OCI-LY7 (cell line): Measurements from ENCODE around the gene C1GALT1C1L. TPM values are rescaled to one million over a fixed set of nuclear protein-coding genes. Genes with fewer than 3 reads are reported as not detected.
"Not testable (repeated sequence)": the region's sequence is repeated elsewhere in the genome, so short reads cannot be mapped to it uniquely, and the experiment has no call there.

Source experiments
- BruUV-seq: library from RNA; stranded (reverse); fragments of 400-500 nt; replicated peaks from 2 replicates; lab custom pipeline; 2021; lab: Mats Ljungman, UMichigan
- CTCF ChIA-PET: fragments of 300-600 bp; sonication (Branson Sonifier 250); formaldehyde crosslinking; loops from one replicate; lab custom pipeline; 2022; ENCODE audit warnings: antibody characterized with exemption; ENCODE audit not compliant: unreplicated experiment; lab: Charles Lee
- POLR2A ChIA-PET: fragments of 300-600 bp; sonication (Branson Sonifier 250); formaldehyde crosslinking; loops from one replicate; lab custom pipeline; 2022; ENCODE audit warnings: antibody characterized with exemption; lab: Charles Lee
- DNase-seq: peaks from one replicate; pipeline ENCODE4 v3.0.0-alpha.2; 2015; ENCODE audit warnings: low spot score
- H2AFZ ChIP-seq: fragments of 200-600 bp; sonication (generic), shearing (Covaris generic); 2 replicates; pipeline ENCODE4 v1.6.1; 2014; ENCODE audit warnings: mild to moderate bottlenecking, antibody characterized with exemption, low read length, moderate library complexity
- H3K27ac ChIP-seq: fragments of 200-600 bp; sonication (generic); 2 replicates; pipeline ENCODE4 v1.5.1; 2014; ENCODE audit warnings: mixed run types, low read depth, mild to moderate bottlenecking, moderate library complexity, low read length, inconsistent platforms; ENCODE audit not compliant: poor library complexity, severe bottlenecking
- H3K36me3 ChIP-seq: fragments of 200-600 bp; sonication (generic); 2 replicates; pipeline ENCODE4 v1.6.1; 2014; ENCODE audit warnings: mild to moderate bottlenecking, antibody characterized with exemption, low read length, moderate library complexity, mixed read lengths; ENCODE audit not compliant: insufficient read depth
- H3K4me1 ChIP-seq: fragments of 200-600 bp; sonication (generic); 2 replicates; pipeline ENCODE4 v1.5.1; 2014; ENCODE audit warnings: mild to moderate bottlenecking, low read length; ENCODE audit not compliant: insufficient read depth, poor library complexity, severe bottlenecking
- H3K4me2 ChIP-seq: fragments of 200-600 bp; sonication (generic); 2 replicates; pipeline ENCODE4 v1.6.1; 2014; ENCODE audit warnings: mild to moderate bottlenecking, low read length
- H3K4me3 ChIP-seq: fragments of 200-600 bp; sonication (generic); 2 replicates; pipeline ENCODE4 v1.5.1; 2014; ENCODE audit warnings: mild to moderate bottlenecking, low read depth, low read length; ENCODE audit not compliant: poor library complexity, severe bottlenecking
- H3K79me2 ChIP-seq: fragments of 200-600 bp; sonication (generic); 2 replicates; pipeline ENCODE4 v1.6.1; 2016; ENCODE audit warnings: low read depth, mild to moderate bottlenecking, low read length, moderate library complexity, mixed read lengths; ENCODE audit not compliant: insufficient read depth
- H3K9me2 ChIP-seq: fragments of 200-600 bp; sonication (generic); 2 replicates; pipeline ENCODE4 v1.6.1; 2016; ENCODE audit warnings: mild to moderate bottlenecking, low read length, mixed read lengths; ENCODE audit not compliant: insufficient read depth
- H3K9me3 ChIP-seq: fragments of 200-600 bp; sonication (generic); 2 replicates; pipeline ENCODE4 v1.6.1; 2014; ENCODE audit warnings: mild to moderate bottlenecking, mixed run types, low read length, mixed read lengths
- H4K20me1 ChIP-seq: fragments of 200-600 bp; sonication (generic); 2 replicates; pipeline ENCODE4 v1.6.1; 2014; ENCODE audit warnings: mild to moderate bottlenecking, antibody characterized with exemption, low read length, moderate library complexity, mixed read lengths; ENCODE audit not compliant: insufficient read depth
- EZH2phosphoT487 ChIP-seq: fragments of 200-600 bp; sonication (generic); IDR thresholded peaks from 2 replicates; pipeline ENCODE4 v1.6.1; 2018; ENCODE audit warnings: low read depth, borderline replicate concordance, mild to moderate bottlenecking, mixed run types, antibody characterized with exemption, low read length, moderate library complexity, mixed read lengths
- intact Hi-C: fragments of 100-400 bp; cut with micrococcal nuclease; formaldehyde crosslinking; loops from one replicate; pipeline ENCODE4 v1.10.0; 2022; ENCODE audit not compliant: unreplicated experiment
- total RNA-seq, 2 experiments: library from RNA; depleted of rRNA in 1 of 2; stranded (reverse); fragments of >200 nt in 1 of 2; shearing (Covaris generic) in 1 of 2; gene quantifications; 2 replicates each; pipeline ENCODE4 v1.2.3, GENCODE V29; 2014 to 2022
- TF ChIP-seq, protein P1 (sequence below): fragments of 200-600 bp; sonication (generic); conservative IDR thresholded peaks from 2 replicates; pipeline ENCODE4 v1.5.1; 2014; ENCODE audit warnings: mild to moderate bottlenecking, antibody characterized with exemption, low read length, moderate library complexity, mixed read lengths

The C1GALT1C1L gene
- total RNA-seq, 2 experiments from 2014 or later = not detected

- DNase-seq = peak; percentile 68
- peak overlapping the region; percentile 75 for H3K4me2 ChIP-seq
- H3K36me3 ChIP-seq = no peaks in the 10 kb centered on the region
- peak overlapping the region; percentile 100 for H2AFZ ChIP-seq
- peaks cover 22% of the 10 kb centered on the region for H3K4me1 ChIP-seq
- H3K27ac ChIP-seq = peak overlapping the region; percentile 63
- no peaks in the 10 kb centered on the region for H3K9me3 ChIP-seq
- H4K20me1 ChIP-seq = no peaks in the 10 kb centered on the region
- no TSS peak for BruUV-seq
- peak overlapping the region; percentile 70 for H3K4me3 ChIP-seq
- TF ChIP-seq EZH2phosphoT487 = no peak
- TF ChIP-seq, protein P1, sequence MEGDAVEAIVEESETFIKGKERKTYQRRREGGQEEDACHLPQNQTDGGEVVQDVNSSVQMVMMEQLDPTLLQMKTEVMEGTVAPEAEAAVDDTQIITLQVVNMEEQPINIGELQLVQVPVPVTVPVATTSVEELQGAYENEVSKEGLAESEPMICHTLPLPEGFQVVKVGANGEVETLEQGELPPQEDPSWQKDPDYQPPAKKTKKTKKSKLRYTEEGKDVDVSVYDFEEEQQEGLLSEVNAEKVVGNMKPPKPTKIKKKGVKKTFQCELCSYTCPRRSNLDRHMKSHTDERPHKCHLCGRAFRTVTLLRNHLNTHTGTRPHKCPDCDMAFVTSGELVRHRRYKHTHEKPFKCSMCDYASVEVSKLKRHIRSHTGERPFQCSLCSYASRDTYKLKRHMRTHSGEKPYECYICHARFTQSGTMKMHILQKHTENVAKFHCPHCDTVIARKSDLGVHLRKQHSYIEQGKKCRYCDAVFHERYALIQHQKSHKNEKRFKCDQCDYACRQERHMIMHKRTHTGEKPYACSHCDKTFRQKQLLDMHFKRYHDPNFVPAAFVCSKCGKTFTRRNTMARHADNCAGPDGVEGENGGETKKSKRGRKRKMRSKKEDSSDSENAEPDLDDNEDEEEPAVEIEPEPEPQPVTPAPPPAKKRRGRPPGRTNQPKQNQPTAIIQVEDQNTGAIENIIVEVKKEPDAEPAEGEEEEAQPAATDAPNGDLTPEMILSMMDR = no peak
- intact Hi-C loops = no loop called here
- H3K9me2 ChIP-seq = no peaks in the 10 kb centered on the region
- CTCF ChIA-PET = interaction anchor here (1.0 kb wide), 1 partner anchor 532 kb away, joined by 10 read pairs; the partner anchor contains the start of gene PPM1B
- POLR2A ChIA-PET = interaction anchor here (1.0 kb wide), 4 partner anchors 13 to 41 kb away, joined by 3 to 4 read pairs (median 4); partner anchors contain the start of gene THADA
- no peaks in the 10 kb centered on the region for H3K79me2 ChIP-seq
Measured at GRCh38 chr2:43636621-43637020, 39.6 kb downstream of the C1GALT1C1L start.

GRCh38 chr2:43636153-43636552, 40.1 kb downstream of the C1GALT1C1L start:
- H3K4me2 ChIP-seq, CTCF ChIA-PET, H3K36me3 ChIP-seq, intact Hi-C loops, DNase-seq, H3K9me2 ChIP-seq, BruUV-seq, H3K9me3 ChIP-seq, H3K79me2 ChIP-seq, H3K4me3 ChIP-seq, H4K20me1 ChIP-seq, H3K27ac ChIP-seq, H2AFZ ChIP-seq: not testable (repeated sequence)
- peaks cover 22% of the 10 kb centered on the region for H3K4me1 ChIP-seq
- POLR2A ChIA-PET = interaction anchor here (1.0 kb wide), 1 partner anchor 39 kb away, joined by 4 read pairs; no protein-coding TSS in a partner anchor

DNA sequence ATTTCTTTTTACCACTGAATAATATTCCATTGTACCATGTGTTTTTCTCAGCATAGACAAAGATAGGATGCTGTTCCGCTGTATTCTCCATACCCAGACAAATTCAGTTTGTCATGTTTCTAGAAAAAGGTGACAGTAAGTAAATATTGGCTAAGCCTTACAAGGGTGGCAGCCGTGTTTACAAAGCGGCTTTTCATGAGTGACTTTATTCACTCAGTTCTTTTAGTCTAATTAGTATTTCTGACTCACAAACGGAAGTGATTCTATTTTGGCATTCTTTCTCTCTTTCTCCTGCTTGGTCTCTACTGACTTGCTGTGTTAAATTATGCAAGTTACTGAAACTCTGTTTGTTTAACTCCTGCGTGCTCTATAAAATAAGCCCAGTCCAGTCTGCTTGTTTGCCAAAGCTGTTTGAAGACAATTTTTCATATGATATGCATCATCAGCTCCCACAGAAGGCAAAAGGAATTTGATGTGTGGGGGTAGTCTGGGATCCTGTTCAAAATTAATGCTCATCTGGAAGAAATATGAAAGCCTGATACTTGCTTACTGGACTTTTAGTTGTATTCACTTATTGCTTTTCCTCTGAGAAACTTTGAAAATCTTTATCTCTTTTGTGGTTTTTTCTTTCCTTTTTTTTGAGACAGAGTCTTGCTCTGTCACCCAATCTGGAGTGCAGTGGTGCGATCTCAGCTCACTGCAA, 41.5 kb downstream of the C1GALT1C1L start:
- H3K4me1 ChIP-seq = peaks cover 22% of the 10 kb centered on the region
- no peaks in the 10 kb centered on the region for H3K9me2 ChIP-seq
- H3K79me2 ChIP-seq = no peaks in the 10 kb centered on the region
- TF ChIP-seq, protein P1 = no peak
- intact Hi-C loops = no loop called here
- DNase-seq = peak; percentile 35
- H3K4me2 ChIP-seq = peak overlapping the region; percentile 62
- H3K27ac ChIP-seq = peak overlapping the region; percentile 15
- H3K9me3 ChIP-seq = no peaks in the 10 kb centered on the region
- H3K36me3 ChIP-seq = no peaks in the 10 kb centered on the region
- no peaks in the 10 kb centered on the region for H4K20me1 ChIP-seq
- no TSS peak for BruUV-seq
- peak overlapping the region; percentile 91 for H2AFZ ChIP-seq
- CTCF ChIA-PET = no interaction called here
- POLR2A ChIA-PET = interaction anchor here (0.8 kb wide), 1 partner anchor 102 kb away, joined by 6 read pairs; no protein-coding TSS in a partner anchor
- H3K4me3 ChIP-seq = peak overlapping the region; percentile 42
